Esophagus (tissue), 2 donors: ENCODE data around the gene TRIM43B. TPM values are rescaled to one million over a fixed set of nuclear protein-coding genes. Genes with fewer than 3 reads are reported as not detected.
"Not testable (repeated sequence)": the region's sequence is repeated elsewhere in the genome, so short reads cannot be mapped to it uniquely, and the experiment has no call there.

Experiments used
- H3K27ac ChIP-seq, 2 donors: one replicate each; pipeline ENCODE4 v1.5.1; 2013; ENCODE audit warnings: low read depth in 2 of 2, mild to moderate bottlenecking in 2 of 2, inconsistent platforms in 1 of 2, low read length in 1 of 2, moderate library complexity in 1 of 2
- H3K27me3 ChIP-seq, 2 donors: one replicate each; pipeline ENCODE4 v1.6.1; 2013; ENCODE audit warnings: low read length in 2 of 2, control low read depth in 1 of 2, mild to moderate bottlenecking in 1 of 2; ENCODE audit not compliant: insufficient read depth in 2 of 2, control insufficient read depth in 1 of 2
- H3K36me3 ChIP-seq, 2 donors: one replicate each; pipeline ENCODE4 v1.6.1; 2013; ENCODE audit warnings: low read length in 1 of 2; ENCODE audit not compliant: control insufficient read depth in 2 of 2, insufficient read depth in 2 of 2
- H3K4me1 ChIP-seq, 2 donors: one replicate each; pipeline ENCODE4 v1.6.1; 2013; ENCODE audit warnings: low read length in 1 of 2; ENCODE audit not compliant: control insufficient read depth in 2 of 2, insufficient read depth in 2 of 2
- H3K4me3 ChIP-seq, 2 donors: one replicate each; pipeline ENCODE4 v1.5.1; 2013; ENCODE audit warnings: low read length in 2 of 2, mild to moderate bottlenecking in 2 of 2, low read depth in 1 of 2, moderate library complexity in 1 of 2
- H3K9me3 ChIP-seq, 2 donors: one replicate each; pipeline ENCODE4 v1.6.1; 2013; ENCODE audit warnings: mild to moderate bottlenecking in 2 of 2, low read depth in 1 of 2, low read length in 1 of 2, moderate library complexity in 1 of 2; ENCODE audit not compliant: control insufficient read depth in 2 of 2, insufficient read depth in 1 of 2
- WGBS, 2 donors: extraction: QIAGEN DNeasy Blood & Tissue Kit; methylation state at CpG; one replicate each; pipeline ENCODE4 v1.1.7; 2013; 5-methylcytosine and 5-hydroxymethylcytosine counted together
- polyA plus RNA-seq, 2 donors: library from polyadenylated mRNA; stranded (reverse); fragments of 200-250 nt; gene quantifications; one replicate each; pipeline ENCODE4 v1.2.3, GENCODE V29; 2013
- donor health status: healthy with polysubstance abuse.
- donor health status: Bipolar disorder and iron deficiency.

Gene TRIM43B
- under 1 TPM in 1 of 2 donors, not detected in 1; 0.01 TPM for polyA plus RNA-seq

DNA sequence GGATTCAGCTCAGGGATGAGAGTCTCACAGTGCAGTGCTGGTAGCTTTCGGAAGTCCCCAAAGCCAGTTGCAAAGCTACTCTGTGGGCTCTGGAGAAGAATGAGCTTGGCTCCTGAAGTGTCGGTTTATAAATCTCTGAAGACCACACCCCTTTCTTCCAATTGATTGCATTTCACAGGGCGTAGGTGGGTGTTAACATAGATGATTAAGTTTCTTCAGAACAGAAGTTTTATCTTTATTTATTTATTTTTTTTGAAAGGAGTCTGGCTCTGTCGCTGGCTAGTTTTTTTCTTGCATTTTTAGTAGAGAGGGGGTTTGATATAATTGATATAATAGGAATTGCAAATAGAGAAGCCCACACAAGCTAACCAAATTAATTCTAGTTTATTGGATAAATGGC is at the start of gene TRIM43B:
Gene TRIM43B, minus strand, starts transcription at position 101 of the 400 bp plus-strand sequence. CDS start 2,040 bp downstream, outside the sequence.
- H3K9me3 ChIP-seq, H3K4me1 ChIP-seq, H3K27me3 ChIP-seq, H3K27ac ChIP-seq, H3K36me3 ChIP-seq, H3K4me3 ChIP-seq: not testable (repeated sequence)
- 85 to 89% methylated on average over 1 of the region's 4 CpGs for WGBS, 2 donors

DNA sequence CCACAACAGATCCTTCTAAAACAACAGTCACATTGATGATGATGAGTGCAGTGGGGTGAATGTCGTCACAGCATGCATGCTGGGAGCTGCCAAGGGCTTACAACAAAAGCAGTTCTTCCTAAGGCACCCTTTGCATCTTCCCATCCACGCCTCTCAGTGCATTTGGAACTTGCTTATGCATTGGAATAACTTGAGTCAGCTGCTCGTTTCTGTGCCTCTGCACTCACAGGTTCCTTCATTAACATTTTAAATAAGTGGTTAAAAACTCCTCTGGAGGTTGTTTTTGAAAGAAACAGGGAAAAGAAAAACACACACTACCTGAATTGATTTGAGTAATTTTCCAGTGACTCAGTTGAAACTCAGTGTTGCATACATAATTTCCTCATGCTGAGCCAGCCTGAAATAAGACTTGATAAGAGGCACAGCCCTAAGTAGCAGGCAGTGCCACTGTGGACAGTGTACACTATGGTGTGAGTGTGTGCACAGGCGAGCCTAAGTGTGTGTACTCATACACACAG is 46.8 kb upstream of the TRIM43B start:
- peaks cover 0 to 8% of the 10 kb centered on the region in 2 donors for H3K36me3 ChIP-seq
- no peak overlapping the region for H3K4me3 ChIP-seq
- H3K27ac ChIP-seq = no peak overlapping the region
- H3K27me3 ChIP-seq = no peaks in the 10 kb centered on the region
- H3K9me3 ChIP-seq = no peaks in the 10 kb centered on the region
- H3K4me1 ChIP-seq = no peaks in the 10 kb centered on the region
- 86 to 87% methylated on average over 4 of the region's 4 CpGs for WGBS, 2 donors

DNA sequence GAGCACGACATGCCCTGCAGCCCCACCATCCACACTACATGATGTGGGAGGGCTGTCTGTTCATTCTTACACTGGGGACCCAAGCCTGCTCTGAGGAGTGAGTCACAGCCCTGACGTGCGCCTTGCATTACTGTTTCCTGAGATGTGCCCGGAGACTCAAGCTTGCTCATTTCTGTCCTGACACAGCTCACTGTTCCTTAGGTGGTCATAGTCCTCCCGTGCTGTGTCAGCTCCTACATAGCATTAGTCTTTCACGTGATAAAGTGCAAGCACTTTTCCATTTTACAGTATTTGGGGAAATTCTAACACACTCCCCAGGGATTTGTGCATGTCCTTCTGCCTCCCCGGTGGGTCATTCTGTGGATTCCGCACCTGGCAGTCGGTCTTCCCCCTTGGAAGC is 46.2 kb upstream of the TRIM43B start:
- H3K4me3 ChIP-seq = no peak overlapping the region
- H3K27me3 ChIP-seq = no peaks in the 10 kb centered on the region
- H3K9me3 ChIP-seq = no peaks in the 10 kb centered on the region
- no peak overlapping the region for H3K27ac ChIP-seq
- 84 to 89% methylated on average over 9 of the region's 9 CpGs for WGBS, 2 donors
- H3K36me3 ChIP-seq = peaks cover 0 to 8% of the 10 kb centered on the region in 2 donors
- peaks cover 0 to under 1% of the 10 kb centered on the region in 2 donors for H3K4me1 ChIP-seq

DNA sequence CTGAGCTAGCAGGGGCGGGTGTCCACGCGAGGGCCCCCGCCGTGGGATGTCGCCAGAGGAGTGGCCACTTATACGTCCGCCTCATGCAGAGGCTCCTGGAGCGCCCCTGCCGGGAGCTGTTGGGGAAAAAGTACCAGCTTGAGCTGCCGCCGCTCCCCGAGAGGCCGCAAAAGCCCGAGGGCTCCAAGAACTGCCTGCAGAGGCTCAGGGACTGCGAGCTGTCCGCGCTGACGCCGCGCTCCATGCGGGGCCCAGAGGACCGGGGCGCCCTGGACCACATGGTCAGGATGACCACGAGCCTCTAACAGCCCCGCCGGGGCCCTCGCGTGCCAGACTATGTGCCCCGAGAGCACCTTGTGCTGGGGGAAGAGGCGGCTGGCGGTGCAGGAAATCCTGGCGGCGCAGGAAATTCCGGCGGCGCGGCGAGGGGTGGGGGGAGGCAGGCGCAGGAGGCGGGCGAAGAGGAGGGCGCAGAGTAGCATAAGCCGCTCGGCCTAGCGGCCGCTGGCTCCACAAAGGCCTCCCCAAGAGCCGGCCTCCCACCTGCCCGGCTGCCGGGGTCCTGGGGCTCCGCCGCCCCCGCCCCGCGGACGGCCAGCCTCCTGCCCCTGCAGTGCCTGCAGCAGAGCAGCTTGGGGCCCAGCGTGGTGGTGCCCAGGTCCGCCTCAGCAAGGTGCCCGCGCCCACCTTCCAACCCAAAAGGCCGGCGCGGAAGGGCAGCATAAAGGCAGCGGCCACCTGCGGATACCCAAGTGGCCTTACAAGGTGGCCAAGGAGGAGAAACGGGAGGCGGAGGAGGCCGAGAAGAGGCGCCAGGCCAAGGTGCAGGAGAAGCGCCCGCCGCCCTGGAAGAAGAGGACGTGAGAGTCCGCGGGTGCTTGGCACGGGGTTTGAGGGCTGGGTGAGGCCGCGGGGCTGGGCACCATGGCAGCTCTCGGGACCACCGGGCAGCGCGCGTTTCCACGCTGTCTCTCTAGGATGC is 42.1 kb upstream of the TRIM43B start:
- 3 to 4% methylated on average over 75 to 84 of the region's 84 CpGs for WGBS, 2 donors
- Histone ChIP-seq H3K36me3 (peaks cover 0 to 8% of the 10 kb centered on the region in 2 donors), H3K9me3 (no peaks in the 10 kb centered on the region), H3K27ac (peak overlapping the region; percentile 88), H3K4me1 (peaks cover 0 to 8% of the 10 kb centered on the region in 2 donors), H3K27me3 (no peaks in the 10 kb centered on the region), H3K4me3 (peak overlapping the region; percentile 76 to 89)

DNA sequence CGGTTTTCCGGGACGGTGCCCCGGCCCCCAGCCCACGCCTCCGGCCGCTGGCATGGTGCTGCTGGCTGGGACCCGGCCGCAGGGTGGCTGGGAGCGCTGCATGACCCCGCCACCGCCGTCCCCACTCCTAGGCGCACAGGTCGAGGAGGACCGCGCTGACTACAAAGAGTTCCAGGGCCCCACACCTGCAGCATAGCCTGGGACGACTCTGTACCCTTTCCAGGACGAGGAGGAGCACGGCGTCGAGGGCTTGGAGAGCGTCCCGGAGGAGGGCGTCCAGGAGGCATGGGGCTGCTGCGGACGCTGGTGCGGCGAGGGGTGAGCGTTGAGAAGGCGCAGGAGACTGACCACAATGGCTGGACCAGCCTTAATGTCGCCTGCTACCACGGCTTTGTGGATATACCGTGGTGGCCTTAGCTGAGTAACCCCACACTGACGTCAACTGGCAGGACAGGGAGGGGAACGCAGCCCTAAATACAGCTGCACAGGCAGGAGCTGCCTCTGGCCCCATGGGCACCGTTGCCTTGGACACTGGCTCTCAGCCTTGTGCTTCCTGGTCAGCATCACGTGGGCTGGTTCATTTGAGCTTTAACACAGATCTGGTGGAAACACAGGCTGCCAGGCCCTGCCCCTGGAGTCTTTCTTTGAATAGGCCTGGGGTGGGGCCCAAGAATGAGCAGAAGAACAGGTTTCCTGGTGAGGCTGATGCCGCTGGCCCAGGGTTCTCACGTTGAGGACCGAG is 40.9 kb upstream of the TRIM43B start:
- Histone ChIP-seq H3K36me3 (peaks cover 0 to 3% of the 10 kb centered on the region in 2 donors), H3K4me3 (peak overlapping the region; percentile 76 to 89), H3K27me3 (no peaks in the 10 kb centered on the region), H3K9me3 (no peaks in the 10 kb centered on the region), H3K27ac (peak overlapping the region; percentile 88), H3K4me1 (peaks cover 0 to 8% of the 10 kb centered on the region in 2 donors)
- WGBS, 2 donors = 71 to 77% methylated on average over 41 of the region's 41 CpGs

DNA sequence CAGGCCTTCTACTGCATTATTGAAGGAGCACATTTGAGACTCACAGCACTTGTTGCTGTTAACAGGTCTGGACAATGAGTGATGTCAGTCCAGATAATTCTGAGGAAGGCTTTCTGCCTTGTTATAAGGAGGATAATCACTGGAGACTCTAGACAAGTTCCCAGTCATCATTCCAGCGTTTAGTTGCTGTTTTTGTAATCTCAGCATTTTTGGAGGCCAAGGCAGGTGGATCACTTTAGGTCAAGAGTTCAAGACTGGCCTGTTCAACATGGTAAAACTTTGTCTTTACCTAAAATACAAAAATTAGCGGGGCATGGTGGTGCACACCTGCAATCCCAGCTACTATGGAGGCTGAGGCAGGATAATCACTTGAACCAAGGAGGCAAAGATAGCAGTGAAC is 39.6 kb upstream of the TRIM43B start:
- Histone ChIP-seq H3K4me3 (no peak overlapping the region), H3K27me3 (no peaks in the 10 kb centered on the region), H3K9me3 (no peaks in the 10 kb centered on the region), H3K27ac (no peak overlapping the region), H3K4me1 (peaks cover 0 to 8% of the 10 kb centered on the region in 2 donors), H3K36me3 (no peaks in the 10 kb centered on the region)
- WGBS, 2 donors = 85 to 92% methylated on average over 2 of the region's 2 CpGs

DNA sequence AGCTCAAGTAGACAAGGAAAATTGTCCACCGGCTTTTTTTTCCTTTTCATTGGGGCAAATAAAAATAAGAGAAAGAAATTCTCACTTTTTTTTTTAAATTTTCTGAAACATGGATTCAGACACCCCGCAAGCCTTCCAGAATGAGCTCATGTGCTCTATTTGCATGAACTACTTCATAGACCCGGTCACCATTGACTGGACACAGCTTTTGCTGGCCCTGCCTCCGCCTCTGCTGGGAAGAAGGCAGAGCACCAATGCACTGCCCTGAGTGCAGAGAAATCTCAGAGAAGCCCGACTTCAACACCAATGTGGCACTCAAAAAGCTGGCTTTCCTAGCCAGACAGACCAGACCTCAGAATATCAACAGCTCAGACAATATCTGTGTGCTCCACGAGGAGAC is 30.2 kb upstream of the TRIM43B start:
- Histone ChIP-seq H3K4me1 (no peaks in the 10 kb centered on the region), H3K27ac (no peak overlapping the region), H3K36me3 (no peaks in the 10 kb centered on the region), H3K27me3 (no peaks in the 10 kb centered on the region), H3K9me3 (no peaks in the 10 kb centered on the region), H3K4me3 (no peak overlapping the region)
- WGBS, 2 donors = 76 to 78% methylated on average over 6 of the region's 6 CpGs

DNA sequence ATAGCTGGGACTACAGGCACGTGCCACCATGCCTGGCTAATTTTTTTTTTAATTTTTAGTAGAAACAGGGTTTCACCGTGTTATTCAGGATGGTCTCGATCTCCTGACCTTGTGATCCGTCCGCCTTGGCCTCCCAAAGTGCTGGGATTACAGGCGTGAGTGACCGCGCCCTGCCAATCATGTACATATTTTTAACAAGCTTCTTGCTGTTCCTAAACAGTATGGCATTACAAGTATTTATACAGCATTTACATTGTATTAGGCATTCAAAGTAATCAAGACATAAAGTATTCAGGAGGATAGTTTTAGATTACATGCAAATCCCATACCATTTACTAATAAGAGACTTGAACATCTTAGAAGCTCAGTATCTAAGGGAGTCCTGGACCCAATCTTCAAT is 29.7 kb upstream of the TRIM43B start:
- not testable (repeated sequence) for H3K4me3 ChIP-seq, H3K9me3 ChIP-seq, H3K27ac ChIP-seq, H3K4me1 ChIP-seq, H3K27me3 ChIP-seq, H3K36me3 ChIP-seq
- 82 to 83% methylated on average over 8 of the region's 8 CpGs for WGBS, 2 donors

DNA sequence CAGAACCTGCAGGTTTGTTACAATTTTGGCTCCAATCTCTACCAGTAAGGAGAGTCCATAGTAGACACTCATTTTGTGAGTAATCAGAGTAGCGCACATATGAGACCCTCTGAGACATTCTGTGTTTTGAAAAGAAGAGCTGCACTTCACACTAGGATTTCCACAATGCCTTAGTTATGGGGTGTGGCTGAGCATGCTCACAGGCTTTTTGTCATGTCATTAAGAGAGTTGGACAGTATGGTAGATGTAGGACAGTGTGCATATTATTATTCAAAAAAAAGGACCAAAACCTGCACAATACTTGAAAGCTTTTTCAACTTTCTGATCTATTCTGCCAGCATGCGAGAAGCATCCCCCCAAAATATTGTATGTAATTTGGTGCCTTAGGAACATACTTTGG is 24.9 kb upstream of the TRIM43B start:
- H3K9me3 ChIP-seq = no peaks in the 10 kb centered on the region
- no peaks in the 10 kb centered on the region for H3K4me1 ChIP-seq
- no peak overlapping the region for H3K4me3 ChIP-seq
- H3K27ac ChIP-seq = no peak overlapping the region
- no peaks in the 10 kb centered on the region for H3K36me3 ChIP-seq
- H3K27me3 ChIP-seq = no peaks in the 10 kb centered on the region
- 95 to 98% methylated on average over 2 of the region's 2 CpGs for WGBS, 2 donors
